ENCODE data around the gene TTC24. TPM values are rescaled to one million over a fixed set of nuclear protein-coding genes. Genes with fewer than 3 reads are reported as not detected.

TTC24 gene
- total RNA-seq, 1 experiment from 2014 or later = not detected

GRCh38 chr1:156554971-156555370, 24.6 kb upstream of the TTC24 start:
- DNase-seq (ENCODE audit: low read depth) = no peak

- no peak for DNase-seq (ENCODE audit: low read depth)
These were observed 23.8 kb upstream of the TTC24 start for GRCh38 chr1:156555715-156556114.

DNA sequence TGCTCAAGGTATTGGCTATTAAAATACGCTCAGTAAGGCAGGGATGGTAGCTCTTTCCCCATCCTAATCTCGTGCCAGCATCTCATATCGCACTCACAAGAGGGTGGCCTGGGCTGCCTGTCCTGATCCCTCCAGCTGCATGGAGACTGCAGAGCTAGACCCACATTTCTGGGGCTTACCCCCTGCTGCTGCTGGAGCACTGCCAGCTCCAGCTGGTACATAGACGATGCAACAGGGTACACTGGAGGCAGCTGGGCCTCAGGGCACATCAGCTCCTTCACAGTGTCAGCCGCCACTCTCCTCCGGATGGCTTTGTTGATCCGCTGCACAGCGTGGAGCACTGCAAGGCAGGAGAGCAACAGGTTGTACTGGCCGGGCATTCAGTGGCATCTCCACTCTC, 23.2 kb upstream of the TTC24 start:
- no peak for DNase-seq (ENCODE audit: low read depth)

DNA sequence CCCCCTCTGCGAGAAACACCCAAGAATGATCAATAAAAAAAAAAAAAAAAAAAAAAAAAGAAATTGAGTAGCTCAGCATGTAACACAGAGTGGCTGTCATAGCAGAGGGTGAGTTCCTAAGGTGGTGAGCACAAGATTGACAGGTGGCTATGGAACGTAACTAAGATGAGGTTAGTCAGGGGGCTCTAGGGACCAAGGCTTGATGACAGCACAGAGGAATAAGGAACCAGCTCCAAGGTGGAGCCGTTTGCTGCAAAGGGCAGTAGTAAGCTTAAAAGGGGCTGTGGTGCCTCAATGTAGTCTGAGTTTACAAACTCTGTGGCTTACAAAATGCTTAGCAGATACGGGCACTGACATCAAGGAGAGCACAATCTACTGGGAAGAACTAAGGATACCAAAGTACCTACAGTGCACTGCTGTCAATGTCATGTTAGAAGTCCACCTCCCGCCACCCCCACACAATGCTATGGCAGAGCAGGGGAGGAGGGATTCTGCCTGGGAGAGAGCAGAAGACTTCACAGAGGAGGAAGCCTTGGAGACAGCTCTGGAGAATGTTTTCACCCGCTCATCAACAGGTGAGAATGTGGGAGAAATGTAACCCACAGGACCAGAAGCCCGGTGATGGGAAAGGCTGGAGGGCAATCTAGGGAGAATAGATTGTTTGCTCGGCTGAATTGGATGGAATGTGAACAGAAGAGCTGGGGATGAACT, 20.3 kb upstream of the TTC24 start:
- no peak for DNase-seq (ENCODE audit: low read depth)

DNA sequence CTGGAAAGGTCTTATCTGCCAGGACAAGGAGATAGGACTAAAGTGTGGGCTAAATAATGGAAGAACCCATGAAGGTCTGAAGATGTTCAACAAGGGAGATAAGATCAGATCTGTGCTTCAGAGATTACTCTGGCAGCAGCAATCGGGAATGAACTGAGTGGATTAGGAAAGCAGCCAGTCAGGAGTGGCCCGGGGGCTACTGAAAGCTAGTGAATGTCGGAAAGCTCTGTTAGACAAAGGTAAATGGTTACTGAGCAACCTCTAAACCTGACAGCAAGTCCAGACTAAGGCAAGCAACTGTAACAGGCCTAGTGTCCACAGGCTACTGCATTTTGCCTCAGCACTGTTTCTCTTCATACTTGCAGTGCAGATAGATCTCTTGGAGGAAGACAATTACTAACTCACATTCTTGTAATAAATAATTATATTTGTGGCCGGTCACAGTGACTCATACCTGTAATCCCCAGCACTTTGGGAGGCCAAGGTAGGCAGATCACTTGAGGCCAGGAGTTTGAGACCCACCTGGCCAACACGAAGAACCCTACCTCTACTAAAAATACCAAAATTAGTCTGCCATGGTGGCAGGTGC, 19.6 kb upstream of the TTC24 start:
- no peak for DNase-seq (ENCODE audit: low read depth)

DNA sequence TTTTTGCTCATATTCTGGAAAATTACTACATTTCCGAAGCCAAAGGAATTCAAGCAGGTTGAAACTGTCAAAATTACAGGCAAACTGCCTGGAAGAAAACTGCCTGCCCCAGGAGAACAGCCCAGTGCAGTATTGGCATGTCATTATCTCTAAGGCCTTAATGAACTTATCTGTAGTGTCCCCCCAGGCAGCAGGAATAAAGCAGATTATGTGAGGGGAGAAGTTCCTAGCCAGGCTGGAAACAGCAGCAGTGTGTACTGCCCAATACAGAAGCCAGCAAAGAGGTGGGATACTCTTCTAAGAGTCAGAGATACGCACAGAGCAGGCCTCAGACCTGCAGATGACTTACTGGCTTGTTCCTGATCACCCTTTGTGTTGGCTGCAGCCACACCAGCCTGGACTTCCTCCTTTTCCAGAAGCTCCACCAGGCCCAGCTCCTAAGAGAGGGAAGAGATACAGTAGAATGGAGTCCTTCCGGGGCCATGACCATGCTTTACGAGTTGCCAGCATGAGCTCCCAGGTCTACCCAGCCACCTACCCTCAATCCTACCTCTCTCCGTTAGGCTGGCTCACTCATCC, 18.8 kb upstream of the TTC24 start:
- no peak for DNase-seq (ENCODE audit: low read depth)

GRCh38 chr1:156565519-156565918, 14.0 kb upstream of the TTC24 start:
- no peak for DNase-seq (ENCODE audit: low read depth)

- DNase-seq (ENCODE audit: low read depth) = no peak
These were observed 13.1 kb upstream of the TTC24 start for GRCh38 chr1:156566436-156566835.

DNA sequence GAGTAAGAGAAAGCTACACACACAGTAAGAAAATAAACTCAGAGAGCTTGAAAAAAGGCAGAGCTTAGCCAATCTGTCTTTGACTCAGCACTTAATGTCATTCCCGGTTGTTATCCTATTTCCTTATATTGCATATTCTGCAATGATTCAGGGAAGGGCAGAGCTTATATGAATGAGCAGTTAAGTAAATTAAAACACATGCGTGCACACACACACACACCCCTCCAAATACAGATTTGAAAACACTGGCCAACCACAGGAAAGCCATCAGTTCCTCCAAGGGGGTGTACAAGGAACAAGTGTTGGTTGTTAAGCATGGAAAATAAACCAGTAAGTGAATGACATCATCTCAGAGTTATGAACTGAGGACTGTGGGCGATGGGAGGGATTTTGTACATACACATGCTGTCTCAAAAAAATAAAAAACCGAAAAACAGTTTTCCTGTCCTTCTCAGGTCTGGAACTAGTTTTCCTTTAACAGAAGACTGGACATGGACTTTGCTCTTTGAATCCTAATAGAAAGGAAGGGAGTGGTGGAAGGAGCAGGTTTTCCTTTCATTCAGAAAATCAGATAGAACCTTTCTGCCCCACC, 8.2 kb upstream of the TTC24 start:
- peak; percentile 84 for DNase-seq (ENCODE audit: low read depth)

- DNase-seq (ENCODE audit: low read depth) = peak; percentile 91
These were observed 7.4 kb upstream of the TTC24 start, which contains the start of gene IQGAP3 for GRCh38 chr1:156571919-156572662. TSS of gene IQGAP3 (minus strand) at chr1:156572565. CDS start at chr1:156572529, 36 bp downstream.

DNA sequence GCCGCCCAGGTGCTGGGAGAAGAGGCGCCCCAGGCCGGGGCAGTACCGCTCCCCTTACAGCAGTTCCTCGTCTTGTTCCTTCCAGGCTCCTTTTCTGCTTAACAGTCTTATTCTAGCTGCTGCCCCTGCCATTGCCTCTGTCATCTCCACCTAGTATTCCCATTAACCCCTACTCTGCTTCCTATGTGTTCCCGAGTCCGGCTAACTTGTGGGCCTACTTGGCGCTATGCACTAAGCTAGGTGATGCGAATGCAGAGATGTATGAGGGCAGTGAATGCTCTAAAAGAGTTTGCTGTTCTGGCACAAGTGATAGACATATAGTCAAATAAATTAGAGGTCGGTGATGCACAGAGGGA, 6.9 kb upstream of the TTC24 start:
- DNase-seq (ENCODE audit: low read depth) = no peak

GRCh38 chr1:156574039-156574633, 5.4 kb upstream of the TTC24 start:
- no peak for DNase-seq (ENCODE audit: low read depth)

DNA sequence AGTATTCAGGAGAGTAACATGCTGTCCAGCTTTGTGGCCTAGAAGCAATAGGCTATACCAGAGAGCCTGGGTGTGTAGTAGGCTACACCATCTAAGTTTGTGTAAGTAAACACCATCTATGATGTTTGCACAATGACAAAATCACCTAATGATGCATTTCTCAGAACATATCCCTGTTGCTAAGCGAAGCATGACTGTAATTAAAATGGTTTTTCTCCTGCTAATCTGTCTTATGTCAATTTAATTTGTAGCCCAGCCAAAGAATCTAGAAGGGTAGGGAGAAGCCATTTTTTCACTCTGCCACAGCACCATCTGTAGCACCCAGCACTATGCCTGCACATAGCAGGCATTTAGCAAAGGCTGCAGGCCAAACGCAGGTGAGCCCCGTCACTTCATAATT, 2.0 kb upstream of the TTC24 start:
- DNase-seq (ENCODE audit: low read depth) = no peak

DNA sequence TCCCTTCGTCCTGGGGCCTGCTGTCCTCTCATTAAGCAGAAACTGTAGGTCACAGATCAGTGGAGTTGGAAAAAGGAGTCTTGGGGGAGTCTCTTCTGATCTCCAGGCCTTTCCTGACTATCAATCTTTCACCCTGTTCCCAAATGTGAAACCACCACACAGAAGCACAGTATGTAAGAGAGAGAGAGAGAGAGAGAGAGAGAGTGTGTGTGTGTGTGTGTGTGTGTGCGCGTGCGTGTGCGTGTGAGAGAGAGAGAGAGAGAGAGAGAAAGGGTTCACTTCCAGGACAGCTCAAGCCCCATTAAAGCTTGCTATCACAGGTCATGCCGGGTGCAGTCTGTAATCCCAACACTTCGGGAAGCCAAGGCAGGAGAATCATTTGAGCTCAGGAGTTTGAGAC, 1.5 kb upstream of the TTC24 start:
- no peak for DNase-seq (ENCODE audit: low read depth)

DNA sequence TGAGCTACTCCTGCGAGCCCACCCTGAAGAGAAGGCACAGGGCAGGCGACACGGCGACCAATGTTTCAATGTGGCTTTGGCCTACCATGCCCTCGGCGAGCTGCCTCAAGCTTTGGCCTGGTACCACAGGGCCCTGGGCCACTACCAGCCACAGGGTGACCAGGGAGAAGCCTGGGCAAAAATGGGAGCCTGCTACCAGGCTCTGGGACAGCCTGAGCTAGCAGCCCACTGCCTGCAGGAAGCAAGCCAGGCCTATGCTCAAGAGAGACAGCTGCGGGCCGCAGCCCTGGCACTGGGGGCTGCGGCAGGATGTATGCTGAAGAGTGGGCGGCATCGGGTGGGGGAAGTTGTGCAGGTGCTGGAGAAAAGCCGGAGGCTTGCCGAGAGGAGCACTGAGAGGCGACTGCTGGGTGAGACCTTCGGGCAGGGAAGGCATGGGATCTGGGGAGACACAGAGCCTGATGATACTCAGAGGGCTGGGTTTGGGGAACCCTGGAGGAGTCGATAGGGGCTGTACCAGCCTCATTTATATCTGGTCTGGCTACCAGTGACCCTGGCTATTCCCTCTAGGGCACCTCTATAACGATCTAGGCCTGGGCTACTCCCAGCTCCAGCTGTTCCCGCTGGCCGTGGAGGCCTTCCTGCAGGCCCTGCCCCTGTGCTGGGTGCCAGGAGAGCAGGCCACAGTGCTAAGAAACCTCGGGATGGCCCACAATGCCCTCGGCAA, 2.3 kb downstream of the TTC24 start:
- DNase-seq (ENCODE audit: low read depth) = no peak

DNA sequence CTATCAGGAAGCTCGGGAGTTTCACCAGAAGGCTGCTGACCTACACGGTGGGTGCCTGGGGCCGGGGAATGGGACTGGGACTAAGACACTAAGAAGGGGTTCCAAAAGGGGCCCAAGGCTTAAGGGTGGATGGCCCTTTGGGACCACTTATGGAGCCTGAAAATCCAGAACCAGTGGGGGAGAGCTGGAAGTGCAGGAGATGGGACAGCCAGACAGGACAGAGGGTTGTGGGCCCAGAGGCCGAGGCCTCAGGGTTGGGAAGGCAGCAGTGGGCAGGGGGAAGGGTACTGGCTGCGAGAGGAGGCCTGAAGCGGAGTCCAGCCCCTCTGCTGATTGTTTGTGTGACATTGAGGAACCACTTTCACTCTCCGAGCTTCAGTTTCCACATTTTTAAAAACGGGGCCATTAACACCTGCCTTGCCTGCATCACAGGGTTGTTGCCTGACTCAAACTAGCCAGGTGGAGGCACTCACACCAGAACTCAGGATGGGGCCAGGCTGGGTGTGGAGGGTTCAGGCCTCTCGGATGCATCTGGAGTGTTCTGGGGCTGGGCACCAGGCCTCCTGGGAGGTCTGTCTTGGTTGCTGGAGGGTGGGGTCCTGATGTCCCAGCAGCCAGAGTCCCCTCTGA, 3.0 kb downstream of the TTC24 start:
- no peak for DNase-seq (ENCODE audit: low read depth)

DNA sequence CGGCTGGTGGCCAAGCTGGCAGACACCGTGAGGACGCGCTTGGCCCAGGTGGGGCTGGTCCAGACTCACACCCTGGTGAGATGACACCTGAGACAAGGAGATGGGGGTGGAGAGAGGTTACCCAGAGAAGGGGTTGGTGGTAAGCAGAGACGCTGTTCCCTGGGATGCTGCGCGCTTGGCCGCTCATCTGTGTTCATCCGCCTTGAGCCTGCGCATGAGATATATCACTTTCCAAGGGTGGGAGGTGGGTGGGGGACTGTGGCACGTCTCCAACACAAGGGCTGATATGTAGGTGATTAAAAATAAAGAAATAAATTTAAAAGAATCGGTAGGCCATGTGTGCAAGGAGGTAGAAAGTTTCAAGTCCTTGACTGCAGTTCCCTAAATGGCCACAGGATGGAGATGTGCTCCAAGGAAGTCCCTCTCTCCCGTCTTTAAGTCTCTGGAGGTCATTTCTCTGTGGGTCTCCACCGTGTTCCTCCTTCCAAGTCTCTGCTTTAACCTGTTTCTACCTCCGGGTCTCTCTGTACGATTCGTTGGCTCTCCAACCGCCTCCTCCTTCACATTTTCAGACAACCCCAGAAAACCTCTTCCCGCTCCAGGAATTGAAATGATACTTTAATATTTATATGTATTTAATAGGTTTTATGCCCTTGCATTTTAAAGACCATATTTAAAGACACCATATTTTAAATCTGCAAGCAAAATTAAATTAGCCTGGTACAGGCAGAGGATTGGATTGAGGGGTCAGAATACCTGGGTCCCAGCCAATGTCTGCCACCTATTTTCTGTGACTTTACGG, 4.5 kb downstream of the TTC24 start:
- peak; percentile 76 for DNase-seq (ENCODE audit: low read depth)

DNA sequence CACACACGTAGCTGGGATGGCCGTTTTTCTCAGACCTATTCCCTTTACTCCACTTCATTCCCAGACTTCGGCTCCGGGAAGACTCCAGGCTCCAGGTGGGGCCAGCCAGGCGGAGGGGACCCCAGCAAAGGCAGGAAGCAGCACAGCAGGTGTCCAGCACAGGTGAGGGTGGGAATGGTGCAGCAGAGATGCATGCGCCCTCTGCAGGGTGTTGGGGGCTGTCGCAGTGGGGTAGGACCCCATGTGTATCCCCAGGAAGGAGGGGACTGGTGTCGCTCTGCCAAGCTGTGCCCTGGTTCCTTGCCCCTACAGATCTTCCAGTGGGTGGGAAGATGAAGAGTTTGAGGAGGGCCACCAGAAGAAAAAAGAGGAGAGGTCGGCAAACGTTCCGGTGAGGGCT, 5.3 kb downstream of the TTC24 start:
- DNase-seq (ENCODE audit: low read depth) = peak; percentile 17

- DNase-seq (ENCODE audit: low read depth) = no peak
These were observed 6.8 kb downstream of the TTC24 start for GRCh38 chr1:156586323-156586722.
